Common myeloid progenitor, CD34-positive (primary cell): ENCODE data around the gene B4GALNT1.

Experiments
- CTCF ChIA-PET: fragments of 350-600 bp; sonication (Branson Sonifier 250); formaldehyde crosslinking; loops from one replicate; lab custom pipeline; 2021; ENCODE audit warnings: antibody characterized with exemption; lab: Charles Lee
- POLR2A ChIA-PET: fragments of 350-600 bp; sonication (Branson Sonifier 250); formaldehyde crosslinking; loops from one replicate; lab custom pipeline; 2021; ENCODE audit warnings: antibody characterized with exemption; lab: Charles Lee
- DNase-seq, 3 donors: peaks; one replicate each; pipeline versions ENCODE4 v3.0.0 to v3.0.0-alpha.2; 2013
- H3K27ac ChIP-seq, 2 experiments: 1 replicate in 1 of 2; 2 replicates in 1 of 2; pipeline ENCODE4 v1.7.0; 2013; ENCODE audit warnings: inconsistent platforms in 2 of 2, low read length in 2 of 2, mild to moderate bottlenecking in 2 of 2, low read depth in 1 of 2, moderate library complexity in 1 of 2; ENCODE audit not compliant: severe bottlenecking in 2 of 2, insufficient read depth in 1 of 2, poor library complexity in 1 of 2
- H3K27me3 ChIP-seq, 5 experiments: replicated peaks in 2 of 5; 1 replicate in 3 of 5; 2 replicates in 2 of 5; pipeline versions ENCODE4 v1.6.1 to v1.7.0; 2013; ENCODE audit warnings: low read length in 4 of 5, mild to moderate bottlenecking in 2 of 5, moderate library complexity in 2 of 5, inconsistent platforms in 1 of 5; ENCODE audit not compliant: insufficient read depth in 5 of 5, control insufficient read depth in 4 of 5
- H3K36me3 ChIP-seq, 4 experiments: 1 replicate in 2 of 4; 2 replicates in 2 of 4; pipeline versions ENCODE4 v1.6.1 to v1.7.0; 2013; ENCODE audit warnings: low read length in 3 of 4, control low read depth in 1 of 4, mild to moderate bottlenecking in 1 of 4; ENCODE audit not compliant: control insufficient read depth in 4 of 4, insufficient read depth in 4 of 4
- H3K4me1 ChIP-seq, 4 experiments: 1 replicate in 3 of 4; 2 replicates in 1 of 4; pipeline versions ENCODE4 v1.6.1 to v1.7.1; 2013; ENCODE audit warnings: low read length in 3 of 4, mild to moderate bottlenecking in 3 of 4, control low read depth in 1 of 4, inconsistent platforms in 1 of 4, moderate library complexity in 1 of 4; ENCODE audit not compliant: control insufficient read depth in 4 of 4, insufficient read depth in 4 of 4; ENCODE audit errors: control extremely low read depth in 1 of 4
- H3K4me3 ChIP-seq, 7 experiments: 1 replicate in 4 of 7; 2 replicates in 3 of 7; pipeline versions ENCODE4 v1.5.1 to v1.7.0; 2013; ENCODE audit warnings: mild to moderate bottlenecking in 7 of 7, low read length in 6 of 7, moderate library complexity in 6 of 7, inconsistent platforms in 2 of 7, low read depth in 2 of 7, control low read depth in 1 of 7; ENCODE audit not compliant: insufficient read depth in 4 of 7, control insufficient read depth in 1 of 7; ENCODE audit errors: extremely low read depth in 1 of 7
- H3K9me3 ChIP-seq, 5 experiments: 1 replicate in 4 of 5; 2 replicates in 1 of 5; pipeline versions ENCODE4 v1.6.1 to v1.7.1; 2013; ENCODE audit warnings: low read length in 4 of 5, mild to moderate bottlenecking in 2 of 5, inconsistent platforms in 1 of 5, low read depth in 1 of 5, moderate library complexity in 1 of 5; ENCODE audit not compliant: control insufficient read depth in 4 of 5, insufficient read depth in 2 of 5; ENCODE audit errors: control extremely low read depth in 1 of 5
- WGBS: methylation state at CpG from one replicate; pipeline ENCODE4 v1.1.5; 2013; ENCODE audit not compliant: insufficient coverage; 5-methylcytosine and 5-hydroxymethylcytosine counted together

B4GALNT1 gene

GRCh38 chr12:57609781-57610553, 23.0 kb downstream of the B4GALNT1 start:
- no peak for DNase-seq
- Histone ChIP-seq H3K9me3 (no peaks in the 10 kb centered on the region), H3K36me3 (peaks cover 0 to 17% (median 3%) of the 10 kb centered on the region in 4 experiments), H3K4me3 (peak overlapping the region in 4 of 7 experiments; percentile 51 to 75 (median 64)), H3K27me3 (peaks cover 0 to 38% (median 34%) of the 10 kb centered on the region in 5 experiments), H3K4me1 (peaks cover 0 to 27% (median 12%) of the 10 kb centered on the region in 4 experiments), H3K27ac (no peak overlapping the region)
- ChIA-PET POLR2A (no interaction called here), CTCF (interaction anchor here (0.9 to 5.8 kb wide), 5 partner anchors 11 to 35 kb away, joined by 3 to 35 read pairs (median 5); no protein-coding TSS in a partner anchor)
- 38% methylated on average over 9 of the region's 34 CpGs for WGBS

DNA sequence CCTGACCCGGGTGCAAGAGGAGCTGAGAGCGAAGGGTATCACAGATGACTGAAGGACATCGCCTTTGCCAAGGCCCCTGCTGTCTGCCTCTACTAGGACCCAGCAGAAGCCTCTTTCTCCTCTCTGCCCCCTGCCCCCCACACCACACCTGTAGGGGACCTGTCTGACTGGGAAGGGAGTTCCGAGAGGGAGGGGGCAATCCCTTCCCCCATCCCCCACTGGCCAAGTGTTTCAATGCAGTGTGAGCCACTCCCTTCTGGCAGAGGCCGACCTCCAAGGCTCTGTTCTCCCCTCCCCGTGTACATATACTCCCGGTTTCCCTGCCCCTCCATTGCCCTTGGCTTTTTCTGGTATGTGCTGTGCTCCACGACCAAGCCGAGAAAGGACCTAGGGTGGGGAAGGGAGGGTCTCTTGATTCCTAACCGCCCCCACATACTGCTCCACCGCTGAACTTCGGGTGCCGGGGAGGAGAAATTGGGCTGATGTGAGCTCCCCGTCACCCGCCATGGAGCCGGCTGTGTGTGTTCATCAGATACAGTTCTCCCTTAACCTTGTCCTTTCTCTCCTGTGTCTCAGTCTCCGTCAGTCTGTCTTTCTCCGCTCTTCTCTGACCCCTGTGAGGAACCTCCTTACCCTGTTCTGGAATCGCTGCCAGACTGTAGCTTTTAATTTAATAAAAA, 23.8 kb downstream of the B4GALNT1 start:
- Histone ChIP-seq H3K9me3 (no peaks in the 10 kb centered on the region), H3K27ac (no peak overlapping the region), H3K27me3 (peaks cover 0 to 36% (median 31%) of the 10 kb centered on the region in 5 experiments), H3K4me1 (peaks cover 0 to 27% (median 13%) of the 10 kb centered on the region in 4 experiments), H3K4me3 (no peak overlapping the region), H3K36me3 (peaks cover 0 to 17% (median 3%) of the 10 kb centered on the region in 4 experiments)
- 91% methylated on average over 12 of the region's 19 CpGs for WGBS
- no peak for DNase-seq
- ChIA-PET CTCF (interaction anchor here (0.9 to 5.8 kb wide), 5 partner anchors 12 to 132 kb away, joined by 3 to 35 read pairs (median 3); no protein-coding TSS in a partner anchor), POLR2A (no interaction called here)

DNA sequence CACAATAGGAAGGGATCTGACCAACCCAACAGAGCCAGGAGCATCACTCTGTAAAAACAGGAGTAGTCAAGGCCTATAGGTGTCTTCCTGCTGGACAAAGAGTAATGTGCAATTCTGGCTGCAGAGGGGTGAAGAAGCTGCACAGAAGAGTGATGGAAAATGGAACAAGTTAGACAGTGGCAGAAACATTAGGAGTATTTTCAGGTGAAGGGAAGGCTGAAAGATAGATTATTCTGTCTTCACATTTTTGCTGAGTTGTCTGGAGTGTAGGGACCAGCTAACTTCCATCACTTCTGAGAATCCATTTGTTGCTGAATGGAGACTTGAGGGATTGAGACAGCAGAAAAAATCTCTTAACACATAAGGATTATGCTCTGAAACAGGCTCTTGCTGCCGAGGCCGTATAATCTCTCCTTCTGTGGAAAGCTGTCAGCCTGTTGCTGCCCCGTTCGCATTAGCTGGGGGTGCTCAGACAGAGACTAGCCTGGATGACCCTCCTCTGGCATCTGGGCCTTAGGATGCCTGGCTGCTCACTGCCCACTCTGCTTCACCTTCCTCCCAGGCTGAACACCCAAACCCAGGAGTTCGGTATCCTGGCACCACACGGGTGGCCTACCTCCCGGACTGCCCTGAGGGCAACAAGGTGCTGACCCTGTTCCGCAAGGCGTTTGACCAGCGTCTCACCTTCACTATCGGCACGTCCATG, 24.9 kb downstream of the B4GALNT1 start:
- ChIA-PET POLR2A (interaction anchor here (0.8 kb wide), 1 partner anchor 9 kb away, joined by 3 read pairs; no protein-coding TSS in a partner anchor), CTCF (interaction anchor here (1.0 to 5.8 kb wide), 7 partner anchors 8 to 133 kb away, joined by 3 to 35 read pairs (median 4); no protein-coding TSS in a partner anchor)
- H3K9me3 ChIP-seq = no peaks in the 10 kb centered on the region
- no peak overlapping the region for H3K4me3 ChIP-seq
- no peak overlapping the region for H3K27ac ChIP-seq
- 94% methylated on average over 12 of the region's 12 CpGs for whole genome bisulfite sequencing
- DNase-seq = no peak
- H3K27me3 ChIP-seq = peaks cover 0 to 25% (median 20%) of the 10 kb centered on the region in 5 experiments
- H3K4me1 ChIP-seq = peaks cover 0 to 37% (median 13%) of the 10 kb centered on the region in 4 experiments
- peaks cover 0 to 17% (median 3%) of the 10 kb centered on the region in 4 experiments for H3K36me3 ChIP-seq

GRCh38 chr12:57606821-57607220, 26.2 kb downstream of the B4GALNT1 start:
- Histone ChIP-seq H3K4me1 (peaks cover 0 to 36% (median 13%) of the 10 kb centered on the region in 4 experiments), H3K9me3 (no peaks in the 10 kb centered on the region), H3K27ac (no peak overlapping the region), H3K36me3 (peaks cover 2 to 24% (median 9%) of the 10 kb centered on the region in 4 experiments), H3K4me3 (no peak overlapping the region), H3K27me3 (peaks cover 0 to 17% (median 8%) of the 10 kb centered on the region in 5 experiments)
- CTCF ChIA-PET = interaction anchor here (1.7 to 5.8 kb wide), 6 partner anchors 10 to 22 kb away, joined by 5 to 35 read pairs (median 6); no protein-coding TSS in a partner anchor
- POLR2A ChIA-PET = no interaction called here
- no peak for DNase-seq
- 96% methylated on average over 8 of the region's 11 CpGs for WGBS

GRCh38 chr12:57606399-57606798, 26.6 kb downstream of the B4GALNT1 start:
- Histone ChIP-seq H3K4me1 (peaks cover 0 to 33% (median 13%) of the 10 kb centered on the region in 4 experiments), H3K27ac (no peak overlapping the region), H3K9me3 (no peaks in the 10 kb centered on the region), H3K27me3 (peaks cover 0 to 17% (median 6%) of the 10 kb centered on the region in 5 experiments), H3K36me3 (peaks cover 2 to 29% (median 11%) of the 10 kb centered on the region in 4 experiments), H3K4me3 (no peak overlapping the region)
- ChIA-PET POLR2A (no interaction called here), CTCF (interaction anchor here (0.7 to 5.8 kb wide), 6 partner anchors 10 to 27 kb away, joined by 3 to 35 read pairs (median 6); no protein-coding TSS in a partner anchor)
- no CpG with 5 or more reads among the region's 2 CpGs for WGBS
- no peak for DNase-seq

DNA sequence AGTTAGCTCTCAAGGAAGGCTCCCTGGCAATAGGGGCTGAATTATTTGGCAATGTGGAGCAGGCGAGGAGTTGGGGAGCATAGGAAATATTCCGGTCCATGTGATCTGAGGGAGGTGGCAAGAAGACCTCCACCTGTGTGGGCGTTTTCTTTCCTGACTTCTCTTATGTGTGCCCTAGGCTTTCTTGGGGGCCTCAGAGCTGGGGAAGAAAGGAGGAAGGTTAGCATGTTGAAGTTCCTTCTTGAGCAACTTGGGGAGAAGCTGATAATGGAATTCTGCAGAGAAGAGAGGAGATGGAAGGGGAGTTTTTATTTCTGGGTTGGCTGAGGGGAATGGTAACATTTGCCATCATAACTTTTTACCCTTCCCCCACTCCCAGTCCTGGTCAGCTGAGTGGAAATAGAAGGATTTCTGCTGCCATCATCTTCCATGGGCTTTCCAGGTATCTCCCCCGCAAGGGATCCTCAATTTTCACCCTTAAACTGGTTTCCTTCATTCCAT, 27.1 kb downstream of the B4GALNT1 start:
- no peak for DNase-seq
- ChIA-PET POLR2A (no interaction called here), CTCF (interaction anchor here (0.7 to 5.8 kb wide), 7 partner anchors 11 to 27 kb away, joined by 3 to 35 read pairs (median 6); partner anchors contain the start of gene B4GALNT1)
- Histone ChIP-seq H3K27ac (no peak overlapping the region), H3K4me3 (peak overlapping the region in 2 of 7 experiments; percentile 78 to 87), H3K4me1 (peaks cover 0 to 30% (median 11%) of the 10 kb centered on the region in 4 experiments), H3K9me3 (no peaks in the 10 kb centered on the region), H3K36me3 (peaks cover 5 to 33% (median 16%) of the 10 kb centered on the region in 4 experiments), H3K27me3 (peaks cover 0 to 17% (median 5%) of the 10 kb centered on the region in 5 experiments)
- 100% methylated on average over 4 of the region's 4 CpGs for WGBS
